Activated T-cell treated with anti-CD3 and anti-CD28 coated beads, Interleukin-2, amount 50 U/mL, for 72 hours (primary cell): Measurements from ENCODE around the gene HS6ST1. TPM values are rescaled to one million over a fixed set of nuclear protein-coding genes. Genes with fewer than 3 reads are reported as not detected.
"Not testable (repeated sequence)": the region's sequence is repeated elsewhere in the genome, so short reads cannot be mapped to it uniquely, and the experiment has no call there.

ENCODE experiments used
- ATAC-seq, 2 donors: fragments of 150-1000 bp; cut with Tn5 transposase; replicated peaks in 1 of 2; 2 replicates each; pipeline ENCODE4 v1.10.0; 2021; ENCODE audit warnings: moderate library complexity in 2 of 2, mild to moderate bottlenecking in 1 of 2
- DNase-seq, 2 donors: peaks; one replicate each; pipeline ENCODE4 v3.0.0; 2021 to 2022; ENCODE audit warnings: mixed read lengths in 1 of 2
- H3K27ac Mint-ChIP-seq: one replicate; pipeline ENCODE4 v1.8.0; 2022; ENCODE audit warnings: mild to moderate bottlenecking, moderate library complexity, mixed read lengths
- H3K27me3 Mint-ChIP-seq: one replicate; pipeline ENCODE4 v1.8.0; 2022; ENCODE audit warnings: low read depth, mixed read lengths
- H3K36me3 Mint-ChIP-seq, 2 donors: one replicate each; pipeline ENCODE4 v1.8.0; 2022; ENCODE audit warnings: mixed read lengths in 2 of 2, mild to moderate bottlenecking in 1 of 2; ENCODE audit not compliant: insufficient read depth in 2 of 2
- H3K4me1 Mint-ChIP-seq: one replicate; pipeline ENCODE4 v1.8.0; 2022; ENCODE audit warnings: low read depth, mixed read lengths
- H3K4me3 Mint-ChIP-seq, 2 donors: one replicate each; pipeline ENCODE4 v1.8.0; 2022; ENCODE audit warnings: mild to moderate bottlenecking in 2 of 2, mixed read lengths in 2 of 2, moderate library complexity in 2 of 2
- H3K9me3 Mint-ChIP-seq, 2 donors: one replicate each; pipeline ENCODE4 v1.8.0; 2022; ENCODE audit warnings: mixed read lengths in 2 of 2
- total RNA-seq, 2 donors: library from RNA; stranded (reverse); gene quantifications; one replicate each; pipeline ENCODE4 v1.2.3, GENCODE V29; 2022

The HS6ST1 gene
- total RNA-seq, 2 donors from 2014 or later: 10.6 to 11.3 TPM

DNA sequence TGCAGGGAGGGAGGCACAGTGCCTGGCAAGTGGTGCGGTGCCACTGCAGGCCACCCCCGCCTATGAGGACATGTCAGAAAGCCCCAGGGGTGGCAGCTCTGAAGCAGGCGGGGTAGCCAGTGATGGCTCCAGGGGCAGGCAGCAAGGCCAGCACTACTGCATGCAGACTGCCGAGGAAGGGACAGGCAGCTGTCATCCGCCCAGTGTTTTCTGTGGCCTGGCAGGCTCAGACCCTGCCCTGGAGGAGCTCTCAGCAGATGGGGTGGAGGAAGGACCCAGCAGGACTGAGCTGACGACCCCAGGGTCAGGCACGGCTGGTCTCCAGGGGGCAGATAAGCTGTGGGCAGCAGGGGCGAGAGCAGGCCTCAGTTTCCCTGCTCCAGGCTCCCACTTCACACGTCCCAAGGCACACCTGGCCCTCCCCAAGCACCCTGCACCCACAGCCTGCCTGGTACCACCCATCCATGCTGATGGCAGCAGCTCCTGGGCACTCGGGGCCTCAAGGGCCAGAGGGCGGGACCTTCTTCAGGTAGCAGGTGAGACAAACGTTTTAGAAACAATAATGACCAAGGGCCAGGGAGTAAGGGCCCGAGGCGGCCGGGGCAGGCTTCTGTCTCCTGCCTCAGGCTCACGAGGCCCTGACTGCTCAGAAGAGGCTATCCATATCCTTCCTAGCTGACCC, 48.5 kb downstream of the HS6ST1 start:
- Mint-ChIP-seq H3K36me3 (peaks cover 6 to 10% of the 10 kb centered on the region in 2 donors), H3K4me3 (no peak overlapping the region), H3K27me3 (no peaks in the 10 kb centered on the region), H3K9me3 (peaks cover 4 to 6% of the 10 kb centered on the region in 2 donors), H3K4me1 (no peaks in the 10 kb centered on the region), H3K27ac (no peak overlapping the region)
- DNase-seq: no peak
- ATAC-seq: no peak

DNA sequence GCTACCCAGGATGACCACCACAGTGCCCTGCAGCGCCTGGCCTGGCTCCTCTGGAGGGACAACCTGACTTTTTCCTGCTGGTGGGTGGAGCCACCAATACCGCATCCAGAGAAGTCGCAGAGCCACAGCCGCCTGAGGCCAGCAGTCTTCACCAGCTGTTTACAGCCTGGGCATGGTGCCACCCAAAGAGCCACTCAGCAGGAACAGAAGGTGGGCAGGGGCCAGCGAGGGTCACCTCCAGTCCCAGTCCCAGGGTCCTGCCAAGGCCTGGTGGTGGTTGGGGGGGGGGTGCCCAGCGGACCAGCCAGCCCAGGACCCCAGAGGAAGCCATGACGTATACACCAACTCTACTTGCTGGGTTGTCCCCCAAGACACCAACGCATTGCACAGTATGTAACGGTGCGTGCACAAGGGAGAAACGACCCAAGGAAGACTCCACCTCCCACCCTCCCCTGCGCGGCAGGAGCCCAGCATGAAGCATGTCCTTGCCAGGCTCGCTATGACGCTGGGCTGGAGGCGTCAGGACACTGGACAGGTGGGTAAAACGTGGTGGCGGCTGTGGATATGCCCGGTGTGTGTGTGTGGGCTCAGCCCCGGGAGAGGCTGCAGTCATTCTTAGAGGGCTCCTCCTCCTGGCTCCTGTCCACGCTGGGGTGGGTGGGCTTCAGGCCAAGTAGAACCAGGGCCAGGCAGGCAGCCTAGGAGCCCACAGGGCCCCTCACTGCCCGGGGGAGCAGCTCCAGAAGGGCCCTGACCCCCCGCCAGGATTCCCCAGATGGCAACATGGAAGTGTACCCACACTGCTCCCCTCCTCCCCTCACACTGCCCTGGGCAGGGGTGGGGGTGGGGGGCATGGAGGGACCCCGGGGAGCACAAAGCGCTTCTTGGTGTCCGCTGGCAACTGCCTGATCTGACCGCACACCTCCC, 49.3 kb downstream of the HS6ST1 start:
- H3K36me3 Mint-ChIP-seq: peaks cover 4% of the 10 kb centered on the region in 2 donors
- H3K27ac Mint-ChIP-seq: no peak overlapping the region
- H3K9me3 Mint-ChIP-seq: peaks cover 3 to 5% of the 10 kb centered on the region in 2 donors
- no peaks in the 10 kb centered on the region for H3K4me1 Mint-ChIP-seq
- DNase-seq: no peak
- ATAC-seq: no peak
- H3K4me3 Mint-ChIP-seq: no peak overlapping the region
- H3K27me3 Mint-ChIP-seq: no peaks in the 10 kb centered on the region

DNA sequence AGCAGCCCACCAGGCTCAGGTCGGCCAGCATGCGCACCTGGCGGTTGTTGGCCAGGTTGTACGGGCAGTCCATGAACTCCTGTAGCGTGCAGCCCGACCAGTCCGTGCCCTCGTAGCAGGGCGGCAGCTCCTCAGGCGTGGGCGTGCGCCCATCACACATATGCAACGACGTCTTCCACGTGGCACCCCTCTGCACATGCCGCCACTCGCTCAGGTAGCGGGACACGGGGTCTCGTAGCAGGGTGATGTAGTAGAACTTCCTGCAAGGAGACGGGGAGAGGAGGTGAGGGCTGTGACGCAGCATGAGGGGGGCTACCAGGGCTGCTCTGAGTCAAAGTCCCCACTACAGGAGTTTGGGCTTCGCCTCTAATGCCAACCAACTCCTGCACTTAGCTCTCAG, 50.1 kb downstream of the HS6ST1 start:
- H3K4me1 Mint-ChIP-seq, H3K36me3 Mint-ChIP-seq, H3K27me3 Mint-ChIP-seq, H3K4me3 Mint-ChIP-seq, DNase-seq, H3K27ac Mint-ChIP-seq, H3K9me3 Mint-ChIP-seq, ATAC-seq: not testable (repeated sequence)

DNA sequence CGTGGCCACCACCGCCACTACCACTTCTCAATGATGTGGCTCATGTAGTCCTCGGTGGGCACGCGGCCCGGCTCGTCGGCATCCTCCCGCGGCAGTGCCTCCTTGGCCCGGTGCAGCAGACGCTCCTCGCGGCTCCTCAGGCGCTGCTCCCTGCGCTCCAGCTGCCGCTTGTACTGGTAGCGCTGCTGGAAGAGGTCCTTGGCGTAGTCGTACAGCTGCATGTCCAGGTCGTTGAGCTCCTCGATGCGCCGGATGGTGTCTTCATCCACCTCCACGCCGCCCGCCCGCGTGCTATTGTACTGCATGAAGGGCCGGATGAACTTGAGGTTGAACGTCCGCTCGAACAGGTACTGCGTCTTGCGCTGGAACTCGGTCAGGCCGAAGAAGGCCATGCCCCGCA, 50.5 kb downstream of the HS6ST1 start:
- H3K4me3 Mint-ChIP-seq, ATAC-seq, H3K36me3 Mint-ChIP-seq, H3K27me3 Mint-ChIP-seq, H3K4me1 Mint-ChIP-seq, H3K9me3 Mint-ChIP-seq, H3K27ac Mint-ChIP-seq, DNase-seq: not testable (repeated sequence)

DNA sequence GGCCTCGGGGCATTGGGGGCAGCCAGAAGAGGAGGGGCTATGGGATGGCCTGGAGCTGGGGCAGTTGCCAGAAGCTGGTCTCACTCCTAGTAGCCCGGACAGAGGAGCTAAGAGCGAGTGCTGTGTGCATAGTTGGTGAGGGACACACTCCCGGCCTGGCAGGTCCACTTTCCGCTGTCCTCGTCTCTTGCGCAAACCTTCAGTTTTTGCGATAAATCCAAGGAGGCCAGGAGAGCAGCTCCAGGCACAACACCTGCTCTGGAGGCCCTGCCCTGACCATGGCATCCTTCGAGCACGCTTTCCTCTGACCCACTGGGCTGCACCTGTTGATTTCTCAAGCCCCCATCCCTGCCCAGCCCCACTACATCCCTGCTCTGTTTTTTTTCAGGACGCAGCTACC, 51.0 kb downstream of the HS6ST1 start:
- H3K9me3 Mint-ChIP-seq, DNase-seq, H3K4me3 Mint-ChIP-seq, H3K4me1 Mint-ChIP-seq, H3K36me3 Mint-ChIP-seq, H3K27ac Mint-ChIP-seq, H3K27me3 Mint-ChIP-seq, ATAC-seq: not testable (repeated sequence)

DNA sequence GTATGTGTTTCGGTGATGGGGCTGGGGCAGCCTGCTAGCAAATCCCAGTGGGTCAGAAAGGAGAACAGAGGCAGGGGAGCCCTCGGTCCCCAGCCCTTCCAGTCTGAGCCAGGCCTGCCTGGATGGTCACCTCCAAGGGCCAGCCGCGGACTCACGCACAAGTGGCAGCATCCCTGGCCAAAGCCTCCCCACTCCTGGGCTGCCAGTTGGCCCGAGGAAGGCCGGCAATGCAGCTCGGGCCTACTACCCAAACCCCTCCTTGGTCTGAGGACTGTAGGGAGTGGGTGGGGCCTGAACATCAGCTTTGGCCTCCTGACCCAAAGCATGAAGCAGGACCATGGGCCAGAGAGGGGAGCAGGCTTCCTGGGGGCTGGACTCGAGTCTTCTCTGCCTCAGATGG, 51.5 kb downstream of the HS6ST1 start:
- DNase-seq, H3K27me3 Mint-ChIP-seq, ATAC-seq, H3K9me3 Mint-ChIP-seq, H3K27ac Mint-ChIP-seq, H3K4me1 Mint-ChIP-seq, H3K4me3 Mint-ChIP-seq, H3K36me3 Mint-ChIP-seq: not testable (repeated sequence)

DNA sequence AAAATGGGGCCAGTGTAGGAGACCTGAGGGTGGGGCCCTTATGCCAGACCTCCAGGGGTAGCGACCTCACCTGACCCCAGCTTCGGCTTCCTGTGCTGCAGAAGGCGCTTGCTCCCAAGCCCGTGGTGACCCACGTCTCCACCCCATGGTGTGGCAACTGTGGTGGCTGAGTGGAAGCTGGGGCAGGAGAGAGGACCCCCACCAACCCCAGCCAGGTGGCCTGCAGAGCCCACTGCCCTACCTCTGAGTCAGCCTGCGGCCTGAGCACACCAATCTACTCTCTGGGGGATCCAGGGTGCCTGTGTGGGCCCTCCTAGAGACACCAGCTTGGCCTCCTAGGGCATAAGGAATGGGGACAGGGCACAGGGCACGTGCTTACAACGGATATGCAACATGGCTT, 52.2 kb downstream of the HS6ST1 start:
- not testable (repeated sequence) for H3K36me3 Mint-ChIP-seq, H3K27me3 Mint-ChIP-seq, H3K4me1 Mint-ChIP-seq, H3K9me3 Mint-ChIP-seq, H3K4me3 Mint-ChIP-seq, DNase-seq, H3K27ac Mint-ChIP-seq, ATAC-seq

DNA sequence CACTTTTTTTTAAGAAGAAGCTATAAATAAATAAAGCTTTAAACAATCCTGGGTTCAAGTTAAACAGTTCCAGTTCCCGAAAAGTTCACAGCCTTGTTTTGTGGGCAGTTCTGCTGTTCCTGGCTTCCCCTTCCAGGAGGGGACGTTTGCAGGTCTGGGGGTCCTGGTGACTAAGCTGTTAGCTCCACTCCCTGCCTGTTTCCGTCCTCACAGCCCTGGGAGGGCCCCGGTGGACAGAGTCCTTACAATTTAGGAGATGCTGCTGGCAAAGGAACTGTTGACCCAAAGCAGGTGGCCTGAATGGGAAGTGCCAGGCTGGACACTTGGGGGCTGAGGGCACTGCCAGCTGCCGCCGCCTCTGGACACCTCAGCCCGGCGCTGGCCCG, 53.1 kb downstream of the HS6ST1 start:
- not testable (repeated sequence) for H3K4me1 Mint-ChIP-seq, DNase-seq, H3K27me3 Mint-ChIP-seq, H3K9me3 Mint-ChIP-seq, ATAC-seq, H3K27ac Mint-ChIP-seq, H3K4me3 Mint-ChIP-seq, H3K36me3 Mint-ChIP-seq

DNA sequence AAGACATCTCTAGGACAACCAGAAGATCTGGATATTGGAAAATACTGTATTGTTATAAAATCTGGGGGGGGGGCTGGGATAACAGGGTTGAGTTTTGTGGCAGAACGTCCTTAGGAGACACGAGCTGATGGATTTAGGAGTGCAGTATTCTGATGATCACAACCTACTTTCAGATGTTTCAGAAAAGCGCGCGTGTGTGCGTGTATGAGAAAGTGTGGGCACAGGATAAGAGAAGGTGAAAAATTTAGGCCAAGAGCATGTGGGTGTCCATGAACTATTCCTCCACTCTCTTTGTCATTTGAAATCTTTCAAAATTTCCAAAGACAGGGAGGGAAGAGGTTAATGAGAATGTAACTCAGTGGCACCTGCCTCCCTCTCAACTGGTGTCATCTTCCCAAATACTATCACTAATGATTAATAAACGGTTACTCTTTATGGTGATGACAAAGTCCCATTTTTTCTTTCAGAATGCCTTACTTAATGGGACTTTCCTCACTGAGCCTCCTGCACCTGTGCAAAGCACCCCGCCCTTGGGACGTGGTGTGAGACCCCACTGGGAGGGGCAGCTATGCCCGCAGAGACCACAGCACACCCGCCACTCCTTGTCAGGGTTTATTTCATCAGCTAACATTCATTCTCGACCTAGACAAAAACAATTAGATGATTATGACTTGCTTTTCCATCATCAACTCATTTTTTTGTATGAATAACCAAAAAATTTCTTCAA, 53.6 kb downstream of the HS6ST1 start:
- Mint-ChIP-seq H3K9me3 (no peaks in the 10 kb centered on the region), H3K4me1 (no peaks in the 10 kb centered on the region), H3K4me3 (no peak overlapping the region), H3K36me3 (no peaks in the 10 kb centered on the region), H3K27ac (no peak overlapping the region), H3K27me3 (no peaks in the 10 kb centered on the region)
- DNase-seq (no peak), ATAC-seq (no peak)

DNA sequence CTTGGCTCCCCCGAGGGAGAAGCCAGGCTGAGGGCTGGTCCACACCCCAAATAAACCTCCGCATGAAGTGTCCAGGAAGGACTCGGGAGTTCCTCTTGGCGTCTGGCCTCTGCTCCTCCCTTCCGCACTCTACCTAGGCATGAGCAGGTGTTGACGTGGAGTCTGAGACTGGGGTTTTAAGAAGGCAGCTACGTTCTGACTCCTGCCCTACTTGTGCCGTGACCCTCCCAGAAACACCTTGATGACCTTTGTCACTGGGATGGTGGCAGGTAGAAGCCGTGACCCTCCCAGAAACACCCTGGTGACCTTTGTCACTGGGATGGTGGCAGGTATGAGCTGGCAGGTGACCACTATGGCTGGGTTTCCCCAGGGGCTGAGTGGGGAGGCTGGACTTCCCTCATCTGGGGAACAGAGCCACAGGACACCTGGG, 54.8 kb downstream of the HS6ST1 start:
- no peaks in the 10 kb centered on the region for H3K9me3 Mint-ChIP-seq
- no peak for ATAC-seq
- H3K36me3 Mint-ChIP-seq: no peaks in the 10 kb centered on the region
- H3K4me3 Mint-ChIP-seq: no peak overlapping the region
- no peak for DNase-seq
- H3K27ac Mint-ChIP-seq: no peak overlapping the region
- H3K27me3 Mint-ChIP-seq: no peaks in the 10 kb centered on the region
- H3K4me1 Mint-ChIP-seq: no peaks in the 10 kb centered on the region

DNA sequence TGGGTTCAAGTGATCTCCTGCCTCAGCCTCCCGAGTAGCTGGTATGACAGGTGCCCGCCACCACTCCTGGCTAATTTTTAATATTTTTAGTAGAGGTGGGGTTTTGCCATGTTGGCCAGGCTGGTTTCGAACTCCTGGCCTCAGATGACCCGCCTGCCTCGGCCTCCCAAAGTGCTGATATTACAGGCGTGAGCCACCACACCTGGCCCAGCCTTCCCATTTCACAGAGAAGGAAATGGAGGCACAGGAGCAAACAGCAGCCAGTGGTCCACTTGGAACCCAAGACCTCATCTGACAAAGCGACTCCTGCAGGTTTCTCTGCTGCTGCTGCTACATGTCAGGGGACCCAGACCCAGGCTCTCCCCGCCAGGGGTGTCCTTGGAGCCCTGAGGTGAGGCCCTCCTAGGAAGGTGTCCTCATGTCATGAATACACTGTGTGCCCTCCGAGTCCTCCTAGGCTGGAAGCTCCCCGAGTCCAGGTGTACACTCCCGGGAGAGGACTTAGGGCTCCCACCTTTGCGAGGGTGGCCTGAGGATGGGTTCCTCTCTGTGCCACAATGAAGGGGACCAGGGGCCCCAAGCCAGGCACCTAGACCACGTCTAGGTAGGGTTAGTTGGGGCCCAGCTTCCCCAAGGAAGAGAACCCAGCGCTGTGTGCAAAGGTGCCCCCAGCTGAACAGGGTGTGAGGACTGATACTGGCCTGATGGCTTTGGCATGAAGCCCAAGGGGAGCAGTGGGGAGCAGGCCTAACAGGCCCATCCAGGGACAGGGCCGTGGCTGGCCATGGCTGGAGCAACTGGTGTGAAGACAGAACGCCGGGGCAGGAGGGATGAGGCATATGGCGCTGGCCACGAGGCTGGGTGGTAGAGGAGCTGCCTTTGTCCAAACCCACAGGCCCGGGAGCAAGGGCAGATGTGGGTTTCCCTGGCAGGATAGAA, 56.1 kb downstream of the HS6ST1 start:
- H3K9me3 Mint-ChIP-seq: no peaks in the 10 kb centered on the region
- no peak for DNase-seq
- H3K4me1 Mint-ChIP-seq: no peaks in the 10 kb centered on the region
- no peak overlapping the region for H3K4me3 Mint-ChIP-seq
- H3K27ac Mint-ChIP-seq: no peak overlapping the region
- H3K36me3 Mint-ChIP-seq: no peaks in the 10 kb centered on the region
- no peak for ATAC-seq
- no peaks in the 10 kb centered on the region for H3K27me3 Mint-ChIP-seq

DNA sequence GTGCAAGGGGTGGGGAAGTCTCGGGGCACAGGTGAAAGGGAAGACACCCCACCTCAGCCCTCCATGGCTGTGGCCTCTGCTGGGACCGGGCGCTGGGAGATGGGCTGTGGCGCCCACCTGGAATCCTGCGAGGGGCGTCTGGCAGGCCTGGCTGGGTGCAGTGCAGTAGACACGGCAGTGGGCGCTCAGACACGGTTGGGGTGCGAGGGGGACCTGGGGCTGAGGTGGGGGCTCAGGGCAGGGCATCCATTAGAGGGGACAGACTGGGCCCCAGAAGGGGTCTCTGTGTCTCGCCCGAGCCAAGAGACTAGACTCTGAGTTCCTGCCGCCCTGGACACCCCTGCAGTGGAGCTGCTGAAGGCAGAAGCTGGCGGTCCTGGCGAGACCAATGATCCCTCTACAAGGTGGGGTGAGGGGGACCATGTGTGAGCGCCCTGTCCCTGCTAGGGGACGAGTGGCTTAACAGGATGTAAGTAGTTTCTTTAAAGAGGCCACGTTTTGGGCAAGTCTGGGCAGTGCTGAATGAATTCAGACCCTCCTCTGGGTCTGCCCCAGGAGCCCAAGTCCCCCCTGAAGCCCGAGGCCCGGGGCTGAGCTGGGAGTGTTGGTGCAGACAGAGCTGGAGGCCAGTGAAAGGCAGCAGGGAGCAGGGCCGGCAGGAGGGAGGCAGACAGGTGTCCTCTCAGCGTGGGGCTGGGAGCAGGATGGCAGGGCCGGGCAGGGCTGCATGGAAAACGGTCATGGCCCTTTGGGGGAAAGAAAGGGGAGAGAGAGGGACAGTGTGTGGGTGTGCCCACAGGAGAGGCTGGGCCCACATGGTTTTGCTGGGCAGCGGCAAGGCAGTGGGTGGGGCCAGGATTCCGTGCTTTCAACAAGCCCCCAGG, 57.2 kb downstream of the HS6ST1 start:
- Mint-ChIP-seq H3K4me1 (no peaks in the 10 kb centered on the region), H3K27me3 (no peaks in the 10 kb centered on the region), H3K27ac (no peak overlapping the region), H3K4me3 (no peak overlapping the region), H3K9me3 (no peaks in the 10 kb centered on the region), H3K36me3 (no peaks in the 10 kb centered on the region)
- DNase-seq (no peak), ATAC-seq (no peak)
